Measurements from ENCODE around the gene LYPD6B. TPM values are rescaled to one million over a fixed set of nuclear protein-coding genes. Genes with fewer than 3 reads are reported as not detected.

The LYPD6B gene
- total and polyA plus RNA-seq, 10 of the 15 experiments (the other 5 are each of a cell fraction or from before 2014, with no cell fraction given) = 1.0 to 6.6 (median 4.0) TPM

- RAD21 ChIA-PET (ENCODE audit: unreplicated experiment) = no interaction called here
- WGBS (ENCODE audit: insufficient coverage, insufficient replicate concordance, low lambda C conversion rate, missing lambda C conversion rate) = 72% methylated on average over 12 of the region's 12 CpGs
- TF ChIP-seq NFYB (IDR thresholded peaks at IDR 0.05; ENCODE audit: insufficient read depth, low read depth, low read length) = no peak
- TF ChIP-seq CTCF (IDR thresholded peaks at IDR 0.05 in 2 of 3, conservative IDR thresholded peaks at IDR 0.05 in 1 of 3; ENCODE audit: control insufficient read depth in 2 of 3, extremely low read depth in 1 of 3, insufficient read depth in 1 of 3, low read depth in 3 of 3, low read length in 3 of 3) = no peak
- TF ChIP-seq POU2F2 (IDR thresholded peaks at IDR 0.05; ENCODE audit: borderline replicate concordance, low read depth, low read length) = no peak
- TF ChIP-seq CHD4 (IDR thresholded peaks at IDR 0.05) = no peak
- TF ChIP-seq RAD21 (IDR thresholded peaks at IDR 0.05; ENCODE audit: insufficient read depth, low read depth, low read length) = no peak
- TF ChIP-seq TCF12 (IDR thresholded peaks at IDR 0.05; ENCODE audit: low read depth, low read length) = no peak
- no peak for TF ChIP-seq CUX1 (IDR thresholded peaks at IDR 0.05; ENCODE audit: insufficient replicate concordance, low read depth, low read length)
- no peak for TF ChIP-seq POLR2A (IDR thresholded peaks at IDR 0.05; ENCODE audit: low read depth, low read length)
- no peak for TF ChIP-seq ZZZ3 (IDR thresholded peaks at IDR 0.05; ENCODE audit: control insufficient read depth, insufficient read length, low read depth)
- TF ChIP-seq SMARCA5 (IDR thresholded peaks at IDR 0.05) = no peak
- TF ChIP-seq KDM1A (IDR thresholded peaks at IDR 0.05; ENCODE audit: borderline replicate concordance) = no peak
- no peak for TF ChIP-seq CBFB (IDR thresholded peaks at IDR 0.05; ENCODE audit: low read depth)
- TF ChIP-seq, protein P1, sequence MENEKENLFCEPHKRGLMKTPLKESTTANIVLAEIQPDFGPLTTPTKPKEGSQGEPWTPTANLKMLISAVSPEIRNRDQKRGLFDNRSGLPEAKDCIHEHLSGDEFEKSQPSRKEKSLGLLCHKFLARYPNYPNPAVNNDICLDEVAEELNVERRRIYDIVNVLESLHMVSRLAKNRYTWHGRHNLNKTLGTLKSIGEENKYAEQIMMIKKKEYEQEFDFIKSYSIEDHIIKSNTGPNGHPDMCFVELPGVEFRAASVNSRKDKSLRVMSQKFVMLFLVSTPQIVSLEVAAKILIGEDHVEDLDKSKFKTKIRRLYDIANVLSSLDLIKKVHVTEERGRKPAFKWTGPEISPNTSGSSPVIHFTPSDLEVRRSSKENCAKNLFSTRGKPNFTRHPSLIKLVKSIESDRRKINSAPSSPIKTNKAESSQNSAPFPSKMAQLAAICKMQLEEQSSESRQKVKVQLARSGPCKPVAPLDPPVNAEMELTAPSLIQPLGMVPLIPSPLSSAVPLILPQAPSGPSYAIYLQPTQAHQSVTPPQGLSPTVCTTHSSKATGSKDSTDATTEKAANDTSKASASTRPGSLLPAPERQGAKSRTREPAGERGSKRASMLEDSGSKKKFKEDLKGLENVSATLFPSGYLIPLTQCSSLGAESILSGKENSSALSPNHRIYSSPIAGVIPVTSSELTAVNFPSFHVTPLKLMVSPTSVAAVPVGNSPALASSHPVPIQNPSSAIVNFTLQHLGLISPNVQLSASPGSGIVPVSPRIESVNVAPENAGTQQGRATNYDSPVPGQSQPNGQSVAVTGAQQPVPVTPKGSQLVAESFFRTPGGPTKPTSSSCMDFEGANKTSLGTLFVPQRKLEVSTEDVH (IDR thresholded peaks at IDR 0.05; ENCODE audit: low read depth, partially characterized antibody) = no peak
These were observed 62.5 kb downstream of the LYPD6B start for GRCh38 chr2:149100739-149101699.

More at GRCh38 chr2:149100739-149101699, 62.5 kb downstream of the LYPD6B start:
- intact Hi-C loops (cut with micrococcal nuclease; ENCODE audit: unreplicated experiment) = no loop called here
- H3K9me3 ChIP-seq (replicated peaks; ENCODE audit: control insufficient read depth, insufficient read depth, low read length) = no peaks in the 10 kb centered on the region; the same call in 2 of the 3 replicates
- no peak overlapping the region for H3K27ac ChIP-seq (ENCODE audit: control insufficient read depth, insufficient read depth)
- in situ Hi-C loops (cut with MboI) = no loop called here
- no TSS peak for BruUV-seq (replicated peaks)
- ChIA-PET CTCF (no interaction called here), SMC1A (ENCODE audit: uncharacterized antibody, unreplicated experiment) (no interaction called here), POLR2A (no interaction called here)
- DNase-seq (ENCODE audit: low read depth, low spot score) (no peak), ATAC-seq (no peak), FAIRE-seq (no peak)
- H3K79me2 ChIP-seq (ENCODE audit: control insufficient read depth, insufficient read depth, low read length) = no peaks in the 10 kb centered on the region
- H4K20me1 ChIP-seq (ENCODE audit: control insufficient read depth, insufficient read depth) = no peaks in the 10 kb centered on the region
- no peaks in the 10 kb centered on the region for H3K27me3 ChIP-seq (replicated peaks in 1 of 2; ENCODE audit: control insufficient read depth in 2 of 2, insufficient read depth in 2 of 2, low read length in 1 of 2)
- no peaks in the 10 kb centered on the region for H3K36me3 ChIP-seq (ENCODE audit: control insufficient read depth in 2 of 2, insufficient read depth in 2 of 2, low read length in 1 of 2)
- H2AFZ ChIP-seq (ENCODE audit: control insufficient read depth, low read depth, low read length) = no peak overlapping the region
- no peak overlapping the region for H3K4me2 ChIP-seq (ENCODE audit: control insufficient read depth, insufficient read depth)
- no peak overlapping the region for H3K4me3 ChIP-seq
- no peaks in the 10 kb centered on the region for H3K4me1 ChIP-seq (ENCODE audit: control insufficient read depth, insufficient read depth, low read length)
- H3K9ac ChIP-seq (ENCODE audit: control insufficient read depth, insufficient read depth, low read length) = no peak overlapping the region
